Myocyte (in vitro differentiated cells): ENCODE measurements around the gene PSMB1. TPM values are rescaled to one million over a fixed set of nuclear protein-coding genes. Genes with fewer than 3 reads are reported as not detected.
"Not testable (repeated sequence)": the region's sequence is repeated elsewhere in the genome, so short reads cannot be mapped to it uniquely, and the experiment has no call there.

Source experiments
- DNase-seq: peaks from one replicate; pipeline ENCODE4 v3.0.0-alpha.2; 2012; ENCODE audit warnings: low read depth
- total RNA-seq: library from RNA; depleted of rRNA; stranded (reverse); fragments of >200 nt; gene quantifications from 2 replicates; pipeline ENCODE4 v1.2.3, GENCODE V29; 2014

The PSMB1 gene
- total RNA-seq, 1 donor from 2014 or later, result 290 TPM

GRCh38 chr6:170536671-170537070 is 16.4 kb downstream of the PSMB1 start:
- no peak for DNase-seq

- no peak for DNase-seq
Measured at GRCh38 chr6:170535004-170535403, 18.1 kb downstream of the PSMB1 start.

DNA sequence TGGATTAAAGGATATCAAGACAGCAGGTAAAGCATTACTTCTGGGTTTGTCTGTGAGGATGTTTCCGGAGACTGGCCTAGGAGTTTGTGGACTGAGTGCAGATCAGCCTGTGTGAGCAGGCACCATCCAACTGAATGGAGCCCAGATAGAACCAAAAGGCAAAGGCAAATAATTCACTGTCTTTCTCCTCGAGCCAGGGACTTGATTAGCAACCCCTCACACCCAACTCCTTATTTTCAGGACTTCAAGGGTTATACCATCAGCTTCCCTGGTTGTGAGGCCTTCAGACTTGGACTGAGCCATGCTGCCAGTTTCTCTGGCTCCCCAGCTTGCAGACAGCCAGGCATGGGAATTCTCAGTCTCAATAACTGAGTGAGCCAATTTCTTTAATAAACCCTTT is 19.3 kb downstream of the PSMB1 start:
- no peak for DNase-seq

- no peak for DNase-seq
Measured at GRCh38 chr6:170532867-170533488, 20.1 kb downstream of the PSMB1 start.

DNA sequence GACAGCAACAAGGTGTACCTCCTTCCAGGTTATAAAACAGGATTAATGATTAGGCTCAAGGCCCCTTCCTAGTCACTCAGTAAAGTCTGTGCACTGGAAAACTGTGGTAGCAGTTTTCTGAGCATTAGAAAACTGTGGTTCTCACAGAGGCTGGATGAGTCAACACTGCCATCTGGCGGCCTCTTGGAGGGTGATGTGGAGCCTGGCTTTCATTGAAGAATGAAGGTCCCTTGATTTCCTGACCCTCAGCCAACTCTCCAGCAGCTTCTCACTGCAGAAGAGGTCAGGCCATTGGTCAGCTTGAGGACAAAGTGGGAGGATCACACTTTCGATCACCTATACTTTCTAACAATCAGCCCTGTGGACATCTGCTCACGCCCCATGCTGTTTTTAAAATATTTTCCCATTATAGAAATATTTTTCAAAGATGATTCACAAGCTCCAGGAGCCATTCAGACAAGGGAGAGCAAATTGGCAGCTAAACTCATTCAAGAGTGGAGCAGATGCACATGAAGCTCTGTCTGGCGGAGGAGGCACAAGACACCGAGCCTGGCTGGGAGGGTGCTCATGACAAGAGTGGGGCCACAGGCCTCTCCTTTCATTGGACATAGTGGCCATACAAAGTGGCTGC is 23.2 kb downstream of the PSMB1 start:
- DNase-seq, result peak; percentile 93

DNA sequence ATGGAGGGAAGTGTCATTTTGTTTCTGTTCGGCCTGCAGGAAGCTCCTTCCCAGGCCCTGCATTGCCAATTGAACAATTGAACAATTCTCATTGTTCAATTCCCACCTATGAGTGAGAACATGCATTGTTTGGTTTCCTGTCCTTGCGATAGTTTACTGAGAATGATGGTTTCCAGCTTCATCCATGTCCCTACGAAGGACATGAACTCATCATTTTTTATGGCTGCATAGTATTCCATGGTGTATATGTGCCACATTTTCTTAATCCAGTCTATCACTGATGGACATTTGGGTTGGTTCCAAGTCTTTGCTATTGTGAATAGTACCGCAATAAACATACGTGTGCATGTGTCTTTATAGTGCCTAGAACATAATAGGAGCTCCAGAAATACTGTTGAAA is 25.1 kb downstream of the PSMB1 start:
- not testable (repeated sequence) for DNase-seq

DNA sequence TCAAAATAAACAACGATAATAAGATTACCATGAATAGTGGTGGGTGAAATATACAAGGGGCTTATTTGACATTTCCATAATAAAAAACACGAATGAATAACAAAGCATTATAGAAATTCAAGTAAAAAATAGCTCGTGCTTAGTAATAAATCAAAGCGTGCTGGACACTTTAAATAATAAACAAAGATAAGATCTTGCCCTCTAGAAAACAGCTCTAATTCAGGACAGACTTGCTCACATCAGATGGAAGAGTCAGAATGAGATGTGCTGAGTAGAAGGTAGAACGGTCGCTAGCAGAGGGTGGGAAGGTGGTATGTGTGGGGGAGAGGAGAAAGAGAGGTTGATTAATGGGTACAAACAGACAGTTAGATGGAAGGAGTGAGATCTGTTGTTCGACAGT is 27.3 kb downstream of the PSMB1 start:
- no peak for DNase-seq

- peak; percentile 96 for DNase-seq
Measured at GRCh38 chr6:170524172-170524502, 29.0 kb downstream of the PSMB1 start.

GRCh38 chr6:170523256-170524171 is 29.6 kb downstream of the PSMB1 start:
- peak; percentile 95 for DNase-seq

- DNase-seq, result peak; percentile 83
Measured at GRCh38 chr6:170522565-170523183, 30.4 kb downstream of the PSMB1 start.

- peak; percentile 35 for DNase-seq
Measured at GRCh38 chr6:170516783-170517616, 36.1 kb downstream of the PSMB1 start.

DNA sequence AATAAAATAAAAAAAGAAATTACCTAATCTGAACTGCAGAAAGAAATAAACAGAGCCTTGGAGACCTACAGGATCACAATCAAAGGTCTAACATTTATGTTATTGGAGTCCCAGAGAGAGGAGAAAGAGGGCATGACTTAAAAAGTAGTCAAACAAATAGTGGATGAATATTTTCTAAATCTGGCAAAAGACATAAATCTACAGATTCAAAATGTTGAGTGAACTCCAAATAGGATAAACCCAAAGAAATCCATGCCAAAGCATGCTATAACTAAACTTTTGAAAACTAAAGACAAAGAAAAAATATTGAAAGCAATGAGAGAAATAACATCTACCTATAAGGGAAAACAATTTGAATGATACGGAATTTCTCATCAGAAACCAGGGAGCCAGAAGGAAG is 38.2 kb downstream of the PSMB1 start:
- DNase-seq, result no peak

DNA sequence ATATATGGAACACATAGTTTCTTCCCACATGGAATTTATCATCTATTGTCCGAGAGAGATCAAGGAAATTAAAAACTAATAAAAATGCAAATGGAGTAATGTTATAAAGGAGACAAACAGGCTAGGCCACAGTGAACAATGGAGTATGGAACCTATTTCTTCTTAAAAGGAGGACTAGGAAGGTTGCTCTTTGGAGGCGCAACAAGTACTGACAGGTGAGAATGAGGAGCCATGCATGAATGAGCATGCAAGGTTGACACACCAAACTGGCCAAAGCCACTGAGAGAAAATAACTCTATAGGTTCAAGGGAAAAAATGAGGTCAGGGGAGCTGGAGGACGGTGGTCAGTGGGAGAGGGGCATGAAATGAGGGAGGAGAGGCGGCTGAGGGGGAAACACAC is 40.9 kb downstream of the PSMB1 start:
- no peak for DNase-seq

DNA sequence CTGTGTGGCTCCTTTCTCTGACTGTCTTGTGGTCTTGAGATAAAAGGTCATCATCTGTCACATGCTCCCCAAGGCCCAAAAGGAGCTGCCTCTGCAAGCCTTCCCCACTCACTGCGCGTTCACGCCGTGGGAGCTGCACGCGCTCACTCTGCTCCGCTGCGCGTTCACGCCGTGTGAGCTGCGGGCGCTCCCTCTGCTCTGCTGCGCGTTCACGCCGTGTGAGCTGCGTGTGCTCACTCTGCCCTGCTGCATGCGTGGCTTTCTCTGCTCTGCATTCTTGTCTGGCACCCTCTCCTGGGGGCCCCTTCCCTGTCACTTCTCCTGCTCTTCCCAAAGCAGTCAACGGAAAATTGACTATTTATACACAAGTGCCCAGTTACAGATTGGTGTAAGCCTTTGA is 42.5 kb downstream of the PSMB1 start:
- no peak for DNase-seq

GRCh38 chr6:170509723-170510018 is 43.4 kb downstream of the PSMB1 start:
- DNase-seq, result no peak

DNA sequence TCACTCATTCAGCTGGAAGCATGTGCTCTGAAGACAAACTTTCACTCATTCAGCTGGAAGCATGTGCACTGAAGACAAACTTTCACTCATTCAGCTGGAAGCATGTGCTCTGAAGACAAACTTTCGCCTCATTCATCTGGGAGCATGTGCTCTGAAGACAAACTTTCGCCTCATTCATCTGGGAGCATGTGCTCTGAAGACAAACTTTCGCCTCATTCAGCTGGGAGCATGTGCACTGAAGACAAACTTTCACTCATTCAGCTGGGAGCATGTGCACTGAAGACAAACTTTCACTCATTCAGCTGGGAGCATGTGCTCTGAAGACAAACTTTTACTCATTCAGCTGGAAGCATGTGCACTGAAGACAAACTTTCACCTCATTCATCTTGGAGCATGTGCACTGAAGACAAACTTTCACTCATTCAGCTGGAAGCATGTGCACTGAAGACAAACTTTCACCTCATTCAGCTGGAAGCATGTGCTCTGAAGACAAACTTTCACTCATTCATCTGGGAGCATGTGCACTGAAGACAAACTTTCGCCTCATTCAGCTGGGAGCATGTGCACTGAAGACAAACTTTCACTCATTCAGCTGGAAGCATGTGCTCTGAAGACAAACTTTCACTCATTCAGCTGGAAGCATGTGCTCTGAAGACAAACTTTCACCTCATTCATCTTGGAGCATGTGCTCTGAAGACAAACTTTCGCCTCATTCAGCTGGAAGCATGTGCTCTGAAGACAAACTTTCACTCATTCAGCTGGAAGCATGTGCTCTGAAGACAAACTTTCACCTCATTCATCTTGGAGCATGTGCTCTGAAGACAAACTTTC is 44.0 kb downstream of the PSMB1 start:
- DNase-seq, result not testable (repeated sequence)

GRCh38 chr6:170508275-170508674 is 44.8 kb downstream of the PSMB1 start:
- DNase-seq, result not testable (repeated sequence)

GRCh38 chr6:170507728-170508127 is 45.4 kb downstream of the PSMB1 start:
- DNase-seq, result not testable (repeated sequence)

GRCh38 chr6:170506446-170506845 is 46.7 kb downstream of the PSMB1 start:
- no peak for DNase-seq

DNA sequence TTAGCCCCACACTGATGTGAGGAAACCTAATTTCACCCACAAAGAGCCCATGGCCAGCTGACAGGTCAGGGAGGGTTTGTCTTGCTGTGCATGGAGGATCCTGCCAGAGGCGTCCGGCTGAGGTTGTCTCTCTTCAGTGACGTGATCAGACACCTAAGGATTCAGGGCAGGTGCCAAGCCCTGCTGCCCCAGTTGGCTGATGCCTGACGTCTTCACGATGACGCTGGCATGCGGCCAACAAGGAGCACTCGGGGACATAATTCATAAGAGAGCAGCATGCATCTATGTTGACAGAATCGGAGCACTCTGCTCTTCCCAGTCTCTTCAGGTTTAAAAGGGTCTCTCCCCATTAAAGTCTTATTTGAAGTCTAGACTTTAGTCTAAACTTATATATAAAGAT is 47.8 kb downstream of the PSMB1 start:
- no peak for DNase-seq
